WERI-Rb-1 (cell line): Measurements from ENCODE around the gene GRIN2D.
A peak's percentile ranks its signal among the peaks of the same experiment; 100 is the strongest.

Experiments used
- DNase-seq: peaks from one replicate; pipeline ENCODE4 v3.0.0-alpha.2; 2020
- H3K27ac ChIP-seq: fragments of 250-450 bp; sonication (Bioruptor Pico); 2 replicates; pipeline ENCODE4 v1.5.1; 2020; ENCODE audit warnings: mild to moderate bottlenecking, moderate library complexity
- H3K27me3 ChIP-seq: fragments of 250-450 bp; sonication (Bioruptor Pico); 2 replicates; pipeline ENCODE4 v1.5.1; 2021; ENCODE audit warnings: mild to moderate bottlenecking, low read depth, moderate library complexity; ENCODE audit not compliant: insufficient read depth, severe bottlenecking
- H3K36me3 ChIP-seq: fragments of 250-450 bp; sonication (Bioruptor Pico); 2 replicates; pipeline ENCODE4 v1.5.1; 2020; ENCODE audit warnings: mild to moderate bottlenecking, moderate library complexity
- H3K4me3 ChIP-seq: 2 replicates; pipeline ENCODE4 v1.5.1; 2011; ENCODE audit warnings: low read depth, mild to moderate bottlenecking, control low read depth, low read length
- H3K9me3 ChIP-seq: fragments of 250-450 bp; sonication (Bioruptor Pico); 2 replicates; pipeline ENCODE4 v1.5.1; 2021; ENCODE audit warnings: mild to moderate bottlenecking, moderate library complexity; ENCODE audit not compliant: severe bottlenecking
- TF ChIP-seq, protein P1 (sequence below): IDR thresholded peaks from 2 replicates; pipeline ENCODE4 v1.5.1; 2011; ENCODE audit warnings: low read depth, mild to moderate bottlenecking, control low read depth, inconsistent platforms, low read length

Gene GRIN2D

GRCh38 chr19:48350856-48351255 lies 42.6 kb upstream of the GRIN2D start:
- no peak overlapping the region for H3K27ac ChIP-seq
- H3K27me3 ChIP-seq = no peaks in the 10 kb centered on the region
- no peaks in the 10 kb centered on the region for H3K9me3 ChIP-seq
- no peak for DNase-seq
- TF ChIP-seq, protein P1, sequence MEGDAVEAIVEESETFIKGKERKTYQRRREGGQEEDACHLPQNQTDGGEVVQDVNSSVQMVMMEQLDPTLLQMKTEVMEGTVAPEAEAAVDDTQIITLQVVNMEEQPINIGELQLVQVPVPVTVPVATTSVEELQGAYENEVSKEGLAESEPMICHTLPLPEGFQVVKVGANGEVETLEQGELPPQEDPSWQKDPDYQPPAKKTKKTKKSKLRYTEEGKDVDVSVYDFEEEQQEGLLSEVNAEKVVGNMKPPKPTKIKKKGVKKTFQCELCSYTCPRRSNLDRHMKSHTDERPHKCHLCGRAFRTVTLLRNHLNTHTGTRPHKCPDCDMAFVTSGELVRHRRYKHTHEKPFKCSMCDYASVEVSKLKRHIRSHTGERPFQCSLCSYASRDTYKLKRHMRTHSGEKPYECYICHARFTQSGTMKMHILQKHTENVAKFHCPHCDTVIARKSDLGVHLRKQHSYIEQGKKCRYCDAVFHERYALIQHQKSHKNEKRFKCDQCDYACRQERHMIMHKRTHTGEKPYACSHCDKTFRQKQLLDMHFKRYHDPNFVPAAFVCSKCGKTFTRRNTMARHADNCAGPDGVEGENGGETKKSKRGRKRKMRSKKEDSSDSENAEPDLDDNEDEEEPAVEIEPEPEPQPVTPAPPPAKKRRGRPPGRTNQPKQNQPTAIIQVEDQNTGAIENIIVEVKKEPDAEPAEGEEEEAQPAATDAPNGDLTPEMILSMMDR = no peak
- no peaks in the 10 kb centered on the region for H3K36me3 ChIP-seq
- H3K4me3 ChIP-seq = no peak overlapping the region

- H3K27me3 ChIP-seq = no peaks in the 10 kb centered on the region
- H3K9me3 ChIP-seq = no peaks in the 10 kb centered on the region
- no peaks in the 10 kb centered on the region for H3K36me3 ChIP-seq
- TF ChIP-seq, protein P1 = peak; percentile 71
- H3K27ac ChIP-seq = no peak overlapping the region
- peak; percentile 86 for DNase-seq
- H3K4me3 ChIP-seq = no peak overlapping the region
Measured at GRCh38 chr19:48351341-48351752, 42.1 kb upstream of the GRIN2D start.

GRCh38 chr19:48353677-48354076 lies 39.8 kb upstream of the GRIN2D start:
- Histone ChIP-seq H3K27ac (no peak overlapping the region), H3K9me3 (no peaks in the 10 kb centered on the region), H3K4me3 (no peak overlapping the region), H3K27me3 (no peaks in the 10 kb centered on the region), H3K36me3 (no peaks in the 10 kb centered on the region)
- TF ChIP-seq, protein P1 = no peak
- DNase-seq = no peak

- no peak overlapping the region for H3K27ac ChIP-seq
- DNase-seq = no peak
- TF ChIP-seq, protein P1 = no peak
- no peaks in the 10 kb centered on the region for H3K27me3 ChIP-seq
- H3K9me3 ChIP-seq = no peaks in the 10 kb centered on the region
- H3K4me3 ChIP-seq = no peak overlapping the region
- no peaks in the 10 kb centered on the region for H3K36me3 ChIP-seq
Measured at GRCh38 chr19:48354332-48354992, 39.0 kb upstream of the GRIN2D start.

DNA sequence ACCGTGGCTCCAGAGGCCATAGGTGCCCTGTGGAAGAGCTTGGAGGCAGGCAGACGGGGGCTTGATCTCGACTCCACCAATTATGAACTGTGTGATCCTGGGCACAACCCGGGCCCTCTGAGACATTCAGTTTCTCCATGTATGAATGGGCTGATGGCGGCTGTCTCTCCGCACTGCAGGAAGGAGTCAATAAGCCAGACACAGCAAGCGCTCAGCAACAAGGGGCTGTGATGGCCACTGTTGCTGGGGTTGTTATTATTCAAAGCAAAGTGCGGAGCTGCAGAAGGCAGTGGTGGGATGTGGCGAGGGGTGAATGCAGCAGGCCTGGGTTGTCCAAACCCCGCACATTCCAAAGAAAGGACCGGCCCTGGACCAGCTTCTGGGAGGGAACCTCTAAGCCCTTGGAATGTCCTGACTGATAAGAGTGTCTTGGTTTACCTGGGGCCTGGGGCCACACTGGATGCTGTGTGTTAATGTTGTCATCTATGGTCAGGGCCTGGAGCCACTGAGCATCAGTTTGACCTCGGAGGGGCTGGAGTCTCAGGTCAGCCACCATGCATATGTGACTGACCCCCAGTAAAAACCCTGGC lies 38.0 kb upstream of the GRIN2D start:
- Histone ChIP-seq H3K4me3 (no peak overlapping the region), H3K27ac (no peak overlapping the region), H3K27me3 (no peaks in the 10 kb centered on the region), H3K9me3 (no peaks in the 10 kb centered on the region), H3K36me3 (no peaks in the 10 kb centered on the region)
- TF ChIP-seq, protein P1 = no peak
- DNase-seq = no peak
